Urinary bladder (tissue), 4 donors: ENCODE measurements around the gene GAK. TPM values are rescaled to one million over a fixed set of nuclear protein-coding genes. Genes with fewer than 3 reads are reported as not detected.

Source experiments
- DNase-seq: peaks from one replicate; pipeline ENCODE4 v3.0.0-alpha.2; 2015; ENCODE audit errors: extremely low spot score
- H3K27ac ChIP-seq: one replicate; pipeline ENCODE4 v1.5.1; 2013; ENCODE audit warnings: low read depth, mild to moderate bottlenecking, moderate library complexity
- H3K36me3 ChIP-seq: one replicate; pipeline ENCODE4 v1.6.1; 2013; ENCODE audit warnings: mild to moderate bottlenecking, moderate library complexity; ENCODE audit not compliant: insufficient read depth
- H3K4me1 ChIP-seq: one replicate; pipeline ENCODE4 v1.6.1; 2013; ENCODE audit warnings: mild to moderate bottlenecking, moderate library complexity; ENCODE audit not compliant: insufficient read depth
- H3K4me3 ChIP-seq: one replicate; pipeline ENCODE4 v1.5.1; 2013; ENCODE audit warnings: low read depth, low read length
- WGBS: extraction: QIAGEN DNeasy Blood & Tissue Kit; methylation state at CpG from one replicate; pipeline ENCODE4 v1.1.7; 2013; 5-methylcytosine and 5-hydroxymethylcytosine counted together
- polyA plus RNA-seq: library from polyadenylated mRNA; stranded (reverse); fragments of 200-250 nt; gene quantifications from one replicate; pipeline ENCODE4 v1.2.3, GENCODE V29; 2013
- total RNA-seq: library from RNA; depleted of rRNA; stranded (reverse); fragments of >200 nt; gene quantifications from one replicate; pipeline ENCODE4 v1.2.3, GENCODE V29; 2014
- donor health status: healthy with polysubstance abuse.
- donor health status: healthy.

GAK gene
- total and polyA plus RNA-seq, 2 donors: 44.8 to 76.2 TPM

- 42% methylated on average over 24 of the region's 24 CpGs for WGBS
- no peak for DNase-seq
These were observed 109.5 kb downstream of the GAK start for GRCh38 chr4:822361-823175.

DNA sequence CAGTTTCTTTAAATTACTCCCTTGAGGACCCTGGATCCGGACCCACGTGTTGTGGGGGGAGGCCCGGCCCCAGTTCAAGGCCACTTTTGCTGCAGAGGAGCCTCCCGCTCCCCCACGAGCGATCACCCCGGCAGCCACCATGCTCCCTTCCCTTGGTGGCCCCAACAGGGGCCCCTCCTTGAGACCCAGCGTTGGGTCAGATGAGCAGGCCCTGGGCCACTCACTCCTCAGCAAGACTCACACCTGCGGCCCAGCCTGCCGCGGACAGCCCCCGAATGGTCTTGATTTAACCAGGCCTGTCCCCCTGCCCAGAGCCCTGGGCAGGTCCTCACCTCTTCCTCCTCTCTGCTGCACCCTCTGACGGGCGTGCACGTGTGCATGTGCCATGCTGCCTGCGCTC is 110.5 kb downstream of the GAK start:
- 77% methylated on average over 16 of the region's 16 CpGs for WGBS
- Histone ChIP-seq H3K36me3 (no peaks in the 10 kb centered on the region), H3K27ac (no peak overlapping the region), H3K4me1 (peaks cover 3% of the 10 kb centered on the region), H3K4me3 (no peak overlapping the region)
- no peak for DNase-seq

More at GRCh38 chr4:822361-823175, 109.5 kb downstream of the GAK start:
- no peak overlapping the region for H3K4me3 ChIP-seq
- H3K27ac ChIP-seq: no peak overlapping the region
- H3K4me1 ChIP-seq: peaks cover 3% of the 10 kb centered on the region
- no peaks in the 10 kb centered on the region for H3K36me3 ChIP-seq

DNA sequence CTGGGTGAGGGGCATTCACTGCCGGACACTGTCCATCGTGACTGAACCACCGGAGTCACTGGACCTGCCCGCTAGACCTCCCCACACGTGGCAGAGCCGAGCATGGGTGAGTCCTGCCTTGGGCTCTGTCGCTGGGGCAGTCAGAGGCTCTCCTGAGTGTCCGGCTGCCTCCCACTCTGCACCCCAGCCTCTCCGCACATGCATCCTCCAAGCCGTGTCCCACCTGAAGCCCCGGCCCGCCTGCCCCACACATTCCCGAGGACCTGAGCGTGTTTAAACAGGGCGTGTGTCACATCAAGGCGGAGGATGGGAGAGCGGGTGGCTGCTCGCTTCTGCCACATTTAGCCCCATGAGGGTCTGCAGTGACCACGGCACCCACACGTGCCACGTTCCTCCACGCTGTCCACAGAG is 110.9 kb downstream of the GAK start:
- Histone ChIP-seq H3K4me3 (no peak overlapping the region), H3K4me1 (peaks cover 3% of the 10 kb centered on the region), H3K36me3 (no peaks in the 10 kb centered on the region), H3K27ac (no peak overlapping the region)
- 80% methylated on average over 22 of the region's 22 CpGs for WGBS
- no peak for DNase-seq

- WGBS: 77% methylated on average over 24 of the region's 24 CpGs
- H3K36me3 ChIP-seq: no peaks in the 10 kb centered on the region
- no peak overlapping the region for H3K27ac ChIP-seq
- H3K4me3 ChIP-seq: no peak overlapping the region
- no peak for DNase-seq
- peaks cover 2% of the 10 kb centered on the region for H3K4me1 ChIP-seq
These were observed 111.6 kb downstream of the GAK start for GRCh38 chr4:820230-821172.

DNA sequence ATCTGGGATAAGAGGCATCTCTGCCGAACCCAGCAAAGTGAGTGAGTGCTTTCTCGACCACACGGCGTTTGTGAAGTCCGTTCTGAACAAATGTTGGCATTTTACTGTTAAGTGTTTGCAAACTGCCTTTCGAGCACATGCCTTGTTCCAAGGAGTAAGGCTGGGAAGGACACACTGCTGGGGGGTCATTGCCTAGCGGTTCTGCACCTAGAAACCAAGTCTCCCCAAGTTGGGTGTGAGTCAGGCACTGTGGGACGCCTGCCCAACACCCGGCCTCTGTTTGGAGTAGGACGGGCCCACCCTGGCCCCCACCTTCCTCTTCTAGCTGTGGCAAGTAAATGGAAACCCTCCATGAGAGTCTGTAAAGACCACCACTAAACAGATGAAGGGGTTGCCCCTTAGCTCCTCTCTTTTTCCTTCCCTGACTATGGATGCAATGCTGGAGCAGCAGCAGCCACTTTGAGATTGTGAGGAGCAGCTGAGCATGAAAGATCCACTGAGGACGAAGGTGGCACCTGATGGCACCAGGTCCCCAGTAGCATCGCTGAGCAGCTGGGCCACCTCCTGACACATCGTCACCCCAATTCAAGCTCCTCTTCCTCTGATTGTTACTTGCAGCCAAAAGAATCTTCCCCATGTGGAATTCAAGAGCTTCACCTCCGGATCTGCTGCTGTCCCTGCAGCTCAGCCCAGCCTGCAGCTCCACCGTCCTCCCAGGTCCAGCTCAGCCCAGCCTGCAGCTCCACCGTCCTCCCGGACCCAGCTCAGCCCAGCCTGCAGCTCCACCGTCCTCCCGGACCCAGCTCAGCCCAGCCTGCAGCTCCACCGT is 112.5 kb downstream of the GAK start:
- DNase-seq: no peak
- H3K4me1 ChIP-seq: peaks cover 2% of the 10 kb centered on the region
- H3K4me3 ChIP-seq: no peak overlapping the region
- no peak overlapping the region for H3K27ac ChIP-seq
- no peaks in the 10 kb centered on the region for H3K36me3 ChIP-seq
- WGBS: 78% methylated on average over 20 of the region's 20 CpGs

DNA sequence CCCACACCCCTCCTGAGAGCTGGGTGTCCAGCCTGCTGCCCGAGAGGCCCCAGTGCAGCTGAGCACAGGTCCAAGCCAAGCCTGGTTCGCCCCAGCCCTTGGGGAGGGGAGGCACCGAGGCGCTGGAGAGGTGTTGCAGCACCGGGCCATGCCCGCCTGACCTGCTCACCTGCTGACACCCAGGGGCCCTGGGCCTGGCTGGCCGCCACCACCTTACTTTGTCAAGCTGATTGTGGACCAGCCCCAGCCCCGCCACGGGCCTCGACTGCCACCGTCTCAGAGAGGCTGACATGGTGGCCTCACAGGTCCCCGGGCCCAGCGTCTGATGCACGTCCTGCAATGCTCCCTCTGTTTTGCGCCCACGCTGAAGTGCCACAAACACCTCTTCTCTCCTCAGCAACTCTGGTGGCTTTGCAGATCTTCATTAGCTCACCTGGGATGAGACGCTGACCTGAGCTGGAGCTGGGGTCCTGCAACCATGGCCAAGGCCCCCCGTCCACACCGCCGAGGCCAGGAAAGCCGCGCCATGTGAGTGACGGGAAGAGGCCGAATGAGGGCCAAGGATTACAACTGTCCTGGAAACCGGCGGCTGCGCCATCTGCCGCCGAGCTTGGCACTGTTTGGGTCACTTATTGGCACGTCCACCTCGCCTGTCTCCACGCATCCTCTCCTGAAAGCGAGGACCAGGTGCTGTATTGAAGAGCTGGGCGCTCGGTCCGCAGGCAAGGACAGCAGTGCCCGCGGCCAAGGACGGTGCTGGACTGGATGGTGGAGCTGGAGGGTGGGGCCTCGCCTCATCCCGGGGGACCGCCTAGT is 113.8 kb downstream of the GAK start:
- no peak overlapping the region for H3K4me3 ChIP-seq
- WGBS: 83% methylated on average over 42 of the region's 42 CpGs
- DNase-seq: no peak

DNA sequence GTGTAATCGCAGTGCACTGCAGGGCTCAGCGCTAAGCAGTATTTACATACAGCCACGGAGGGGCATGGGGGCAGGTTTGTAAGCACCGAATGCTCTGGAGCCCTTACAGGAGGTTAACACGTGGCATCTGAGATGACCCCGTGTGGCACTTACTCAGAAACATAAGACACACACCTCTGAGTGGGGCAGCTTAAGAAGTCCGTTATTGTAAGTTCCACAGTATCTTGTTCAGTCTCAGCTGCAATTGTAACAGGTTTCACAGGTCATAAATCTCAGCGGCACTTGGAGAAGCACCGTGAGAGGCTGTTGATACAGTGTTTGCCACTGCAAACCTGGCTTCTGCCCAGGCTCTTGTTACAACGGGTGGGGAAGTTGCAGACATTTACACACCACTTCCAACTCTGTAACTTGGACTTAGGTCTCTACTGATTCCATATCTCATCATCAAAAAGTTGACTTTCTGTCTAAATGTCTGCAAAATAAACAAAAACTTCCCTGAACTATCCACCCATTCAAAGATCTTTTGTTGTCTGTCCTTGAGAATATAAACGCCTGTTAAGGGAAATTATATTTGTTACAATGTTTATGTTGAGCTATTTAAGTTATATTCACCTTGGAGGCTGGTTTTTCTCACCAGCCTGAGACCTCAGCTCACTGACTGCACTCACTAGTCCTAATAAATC is 116.5 kb downstream of the GAK start:
- 18% methylated on average over 11 of the region's 11 CpGs for WGBS

More for the DNA sequence above, 113.8 kb downstream of the GAK start:
- Histone ChIP-seq H3K36me3 (no peaks in the 10 kb centered on the region), H3K4me1 (no peaks in the 10 kb centered on the region), H3K27ac (no peak overlapping the region)

GRCh38 chr4:814312-814850 is 117.7 kb downstream of the GAK start:
- no peak overlapping the region for H3K4me3 ChIP-seq
- no peaks in the 10 kb centered on the region for H3K36me3 ChIP-seq
- no peak overlapping the region for H3K27ac ChIP-seq
- 78% methylated on average over 14 of the region's 14 CpGs for WGBS
- no peak for DNase-seq
- no peaks in the 10 kb centered on the region for H3K4me1 ChIP-seq

More for the DNA sequence above, 116.5 kb downstream of the GAK start:
- Histone ChIP-seq H3K4me3 (no peak overlapping the region), H3K27ac (no peak overlapping the region), H3K36me3 (no peaks in the 10 kb centered on the region), H3K4me1 (no peaks in the 10 kb centered on the region)
- no peak for DNase-seq

GRCh38 chr4:813900-814299 is 118.2 kb downstream of the GAK start:
- 54% methylated on average over 10 of the region's 10 CpGs for WGBS
- DNase-seq: no peak
- Histone ChIP-seq H3K4me3 (no peak overlapping the region), H3K4me1 (no peaks in the 10 kb centered on the region), H3K36me3 (no peaks in the 10 kb centered on the region), H3K27ac (no peak overlapping the region)

- no peak for DNase-seq
- Histone ChIP-seq H3K27ac (no peak overlapping the region), H3K36me3 (no peaks in the 10 kb centered on the region), H3K4me1 (no peaks in the 10 kb centered on the region), H3K4me3 (no peak overlapping the region)
- 51% methylated on average over 30 of the region's 30 CpGs for WGBS
These were observed 123.1 kb downstream of the GAK start for GRCh38 chr4:808860-809570.

GRCh38 chr4:807792-808191 is 124.3 kb downstream of the GAK start:
- no peaks in the 10 kb centered on the region for H3K36me3 ChIP-seq
- no peak for DNase-seq
- no peak overlapping the region for H3K27ac ChIP-seq
- WGBS: 80% methylated on average over 5 of the region's 5 CpGs
- no peak overlapping the region for H3K4me3 ChIP-seq
- H3K4me1 ChIP-seq: no peaks in the 10 kb centered on the region
